ENCODE measurements around the gene SARDH.

SARDH gene

DNA sequence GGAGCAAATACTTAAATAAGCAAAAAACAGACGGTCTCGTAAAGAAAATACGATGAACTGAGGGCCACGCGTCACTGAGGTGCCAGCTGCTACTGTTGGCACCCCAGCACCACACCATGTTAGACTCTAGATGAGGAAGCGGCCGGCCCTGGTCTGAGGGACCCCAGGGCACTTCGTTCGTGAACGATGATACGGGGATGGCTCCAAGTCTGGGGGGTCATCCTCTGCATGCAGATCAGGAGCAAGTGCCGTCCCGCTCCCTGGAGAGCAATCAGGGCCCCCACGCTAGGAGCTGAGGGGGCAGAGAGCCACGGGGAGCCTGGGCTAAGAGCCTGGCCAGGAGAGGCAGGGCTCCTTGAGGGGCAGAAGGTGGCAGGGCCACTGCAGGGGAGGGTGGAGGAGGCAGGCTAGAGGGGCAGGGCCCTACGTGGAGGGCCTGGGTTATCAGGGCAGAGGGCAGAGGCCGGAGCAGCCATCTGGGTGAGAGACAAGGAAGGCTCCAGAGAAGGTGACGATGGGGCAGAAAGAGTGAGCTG, 24.1 kb downstream of the SARDH start:
- no peak for DNase-seq (ENCODE audit: low read depth)

DNA sequence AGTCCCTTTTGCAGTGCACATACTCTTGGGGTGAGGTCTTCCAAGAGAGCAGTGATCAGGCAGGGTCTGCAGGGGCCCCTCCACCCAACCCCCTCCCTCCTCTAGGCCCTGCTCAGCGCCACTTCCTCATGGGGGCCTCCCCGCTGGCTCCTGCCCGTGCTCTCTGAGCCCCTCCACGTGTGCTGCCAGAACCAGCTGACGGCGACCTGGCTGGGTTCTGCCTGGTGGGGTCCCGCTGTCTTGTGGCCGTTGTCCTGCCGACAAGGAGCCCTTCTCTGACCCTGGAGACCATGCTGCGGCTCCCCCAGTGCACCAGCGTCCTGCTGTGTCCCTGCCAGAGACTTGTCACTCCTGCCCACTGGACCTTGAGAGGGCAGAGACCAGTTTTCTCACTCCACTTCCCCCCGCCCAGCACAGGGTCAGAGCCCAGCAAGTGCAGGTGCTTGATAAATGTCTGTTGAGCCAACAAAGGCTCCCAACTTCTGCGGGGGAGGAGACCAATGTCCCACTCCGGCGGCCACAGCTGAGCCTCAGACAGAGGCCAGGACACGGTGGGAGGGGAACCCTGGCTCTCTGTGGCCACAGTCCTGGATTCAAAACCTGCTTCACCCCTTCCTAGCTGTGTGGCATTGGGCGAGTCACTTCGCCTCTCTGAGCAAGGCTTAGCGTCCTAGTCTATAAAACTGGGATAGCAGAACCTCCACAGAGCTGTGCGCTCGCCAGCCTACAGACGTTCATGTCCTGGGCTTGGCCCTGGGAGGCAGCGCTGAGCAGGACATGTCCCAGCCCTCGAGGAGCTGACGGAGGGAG, 24.8 kb downstream of the SARDH start:
- no peak for DNase-seq (ENCODE audit: low read depth)

DNA sequence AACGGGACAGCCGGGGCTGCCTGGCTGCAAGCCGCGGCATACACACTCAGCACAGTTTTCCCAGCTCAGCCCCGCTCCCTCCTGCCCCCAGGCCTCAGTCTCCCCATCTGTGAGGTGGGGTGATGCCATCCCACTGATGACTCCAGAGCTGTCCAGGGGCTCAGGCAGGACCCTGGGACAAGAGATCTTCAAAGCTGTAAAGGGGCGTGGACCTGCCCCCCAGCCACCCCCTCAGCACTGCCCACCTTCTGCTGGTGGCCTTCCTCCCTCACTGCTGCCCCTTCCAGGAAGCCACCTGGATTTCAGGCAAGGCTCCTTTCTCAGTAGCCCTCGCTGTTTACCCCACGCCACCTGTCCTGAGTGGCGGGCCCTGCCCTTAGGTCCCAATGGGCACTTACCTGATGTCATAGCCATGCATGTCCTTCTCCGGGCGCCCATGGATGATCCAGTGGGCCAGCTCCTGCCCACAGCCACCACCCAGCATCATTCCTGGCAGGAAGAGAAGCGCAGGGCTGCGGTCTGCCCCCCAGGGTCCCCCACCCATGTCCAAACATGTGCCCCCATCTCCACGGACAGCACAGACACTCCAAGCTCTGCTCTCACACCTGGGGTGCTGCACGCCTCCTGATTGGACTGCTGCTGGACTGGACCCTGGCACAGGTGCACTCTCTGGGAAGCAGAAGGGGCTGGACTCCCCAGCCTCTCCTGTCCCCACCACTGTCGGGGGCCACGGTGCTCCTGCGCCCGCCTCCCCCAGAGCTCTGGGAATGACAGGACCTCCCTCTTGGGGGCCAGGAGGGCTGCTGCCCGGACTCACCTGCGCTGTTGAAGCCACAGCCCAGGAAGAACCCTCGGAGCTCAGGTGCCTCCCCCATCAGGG, 25.7 kb downstream of the SARDH start:
- DNase-seq (ENCODE audit: low read depth) = no peak

DNA sequence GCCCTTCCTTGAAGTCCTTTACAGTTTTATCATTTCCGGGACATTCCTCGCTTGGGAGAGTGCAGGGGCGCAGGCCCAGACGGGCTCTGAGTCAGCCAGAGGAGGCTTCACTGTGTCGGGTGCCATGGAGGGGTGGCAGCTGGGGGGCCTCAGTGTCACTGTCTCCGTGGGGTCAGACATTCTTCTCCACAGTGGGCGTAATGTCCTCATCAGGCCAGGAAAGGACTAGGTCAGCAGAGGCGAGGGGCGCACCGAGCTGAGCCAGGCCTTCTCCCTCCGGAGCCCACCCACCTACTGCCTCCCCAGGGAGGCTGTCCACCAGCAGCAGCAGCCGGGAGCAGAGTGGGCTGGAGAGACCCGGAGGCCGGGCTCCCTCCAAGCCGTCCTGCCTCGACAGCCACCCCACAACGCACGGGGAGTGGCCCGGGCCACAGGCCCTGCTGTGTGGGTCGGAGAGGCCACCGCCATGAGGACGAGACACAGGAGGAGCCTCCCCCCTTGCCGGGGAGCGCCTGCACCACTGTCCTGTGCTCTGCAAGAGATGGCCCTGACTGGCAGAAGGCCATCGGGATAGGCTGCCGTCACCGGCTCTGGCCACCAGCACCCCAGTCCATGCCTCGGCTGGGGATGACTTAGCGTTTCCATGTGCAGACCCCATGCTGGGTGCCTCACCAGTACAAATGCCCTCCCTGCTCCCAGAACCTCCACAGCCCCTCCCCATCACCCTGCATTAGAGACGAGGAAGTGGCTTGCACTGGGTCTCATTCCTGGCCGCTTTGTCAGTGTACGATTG, 26.5 kb downstream of the SARDH start:
- no peak for DNase-seq (ENCODE audit: low read depth)

DNA sequence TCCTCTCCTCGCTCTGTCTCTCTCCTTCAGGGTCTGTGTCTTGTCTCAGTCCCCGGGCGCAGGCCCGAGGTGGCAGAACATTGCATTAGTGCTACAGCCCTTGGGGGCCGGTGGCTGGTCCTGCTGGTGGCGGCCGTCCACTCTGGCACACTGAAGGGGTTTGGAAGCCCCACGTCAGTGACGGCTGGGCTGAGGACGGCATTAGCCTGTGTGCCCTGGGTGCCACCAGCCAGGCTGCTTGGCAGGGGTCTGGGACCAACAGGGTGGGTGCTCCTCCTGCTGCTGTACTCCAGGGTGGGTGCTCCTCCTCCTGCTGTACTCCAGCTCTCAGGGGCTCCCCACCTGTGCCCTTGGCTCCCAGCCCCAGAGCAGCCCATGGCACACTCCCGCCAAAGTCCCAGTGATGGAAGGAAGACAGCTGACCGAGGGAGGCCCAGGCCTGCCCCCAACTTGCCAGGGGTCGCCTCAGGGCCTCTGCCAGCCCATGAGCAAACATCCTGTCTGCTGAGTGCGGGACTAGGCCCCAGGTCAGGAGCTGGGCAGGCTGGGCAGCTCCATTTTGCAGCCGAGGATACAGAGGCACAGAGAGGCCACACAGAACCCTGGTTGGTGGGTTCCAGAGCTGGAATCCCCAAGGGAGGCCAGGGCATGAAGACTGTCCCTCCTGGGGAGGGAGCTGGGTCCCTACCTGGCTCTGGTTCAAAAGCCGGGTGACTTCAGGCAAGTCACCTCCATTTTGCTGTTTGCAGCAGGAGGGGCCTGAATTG, 27.3 kb downstream of the SARDH start:
- no peak for DNase-seq (ENCODE audit: low read depth)

DNA sequence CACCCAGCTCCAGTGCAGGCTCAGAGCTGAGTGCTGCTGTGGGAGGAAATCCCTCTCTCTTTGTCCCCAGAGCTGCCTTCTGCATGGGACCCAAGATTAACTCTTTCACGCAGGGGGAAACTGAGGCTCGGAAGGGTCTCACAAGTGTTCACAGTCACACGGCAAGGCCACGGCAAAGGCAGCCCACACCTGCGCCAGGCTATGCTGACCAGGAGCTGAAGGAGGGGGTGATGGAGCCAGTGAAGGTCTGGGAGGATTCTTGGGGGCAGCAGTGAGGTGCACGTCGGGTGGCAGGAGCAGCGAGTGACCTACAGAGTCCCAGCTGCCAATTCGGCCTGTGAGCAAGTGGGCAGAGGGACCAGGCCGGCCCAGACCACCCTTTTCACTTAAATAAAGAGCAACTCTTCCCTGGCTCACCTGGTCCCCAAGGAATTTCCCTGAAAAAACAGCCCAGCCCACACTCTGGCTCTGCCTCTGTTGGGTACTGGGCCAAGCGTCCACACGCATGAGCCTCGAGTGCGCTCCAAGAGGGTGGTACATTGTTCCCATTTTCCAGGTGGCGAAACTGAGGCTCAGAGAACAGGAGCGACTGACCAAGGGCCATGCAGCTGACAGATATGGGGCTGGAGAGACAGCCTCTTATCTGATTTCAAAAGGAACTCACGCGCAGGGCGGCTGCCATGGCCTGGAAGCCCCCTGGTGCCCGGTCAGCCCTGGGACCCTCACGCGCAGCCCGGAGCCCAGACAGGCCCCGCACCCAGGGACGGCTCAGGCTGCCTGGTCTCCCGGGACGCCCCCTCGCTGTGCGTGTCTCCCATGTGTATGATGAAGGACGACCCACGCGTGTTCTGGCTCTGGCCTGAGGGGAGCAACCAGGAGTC, 28.2 kb downstream of the SARDH start:
- no peak for DNase-seq (ENCODE audit: low read depth)

DNA sequence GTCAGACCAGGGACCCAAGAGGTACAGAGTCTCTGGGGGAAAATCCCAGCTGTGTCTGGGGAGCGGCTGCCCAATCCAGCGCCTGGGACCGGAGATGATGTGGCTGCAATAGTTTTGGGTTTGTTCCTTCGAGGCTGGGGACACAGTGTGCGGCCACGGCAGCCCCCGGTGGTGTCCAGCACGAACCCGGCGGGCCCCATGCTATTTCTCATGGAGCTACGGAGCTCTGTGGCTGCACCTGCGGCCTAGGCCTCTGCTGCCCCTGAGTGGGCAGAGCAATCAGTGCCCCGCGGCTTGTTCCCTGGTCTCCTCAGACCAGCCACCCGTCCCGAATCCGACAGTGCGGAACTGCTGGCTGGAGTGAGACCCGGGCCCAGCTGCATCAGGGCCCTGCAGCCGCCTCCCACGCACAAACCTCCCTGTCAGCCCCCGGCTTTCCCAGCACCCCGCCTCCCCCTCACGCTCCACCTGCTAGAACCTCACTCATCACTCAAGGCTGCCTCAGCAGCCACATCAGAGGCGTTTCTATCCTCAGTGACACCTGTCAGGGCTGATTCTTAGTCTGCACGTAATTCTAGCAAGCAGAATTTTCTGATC, 29.0 kb downstream of the SARDH start:
- no peak for DNase-seq (ENCODE audit: low read depth)

DNA sequence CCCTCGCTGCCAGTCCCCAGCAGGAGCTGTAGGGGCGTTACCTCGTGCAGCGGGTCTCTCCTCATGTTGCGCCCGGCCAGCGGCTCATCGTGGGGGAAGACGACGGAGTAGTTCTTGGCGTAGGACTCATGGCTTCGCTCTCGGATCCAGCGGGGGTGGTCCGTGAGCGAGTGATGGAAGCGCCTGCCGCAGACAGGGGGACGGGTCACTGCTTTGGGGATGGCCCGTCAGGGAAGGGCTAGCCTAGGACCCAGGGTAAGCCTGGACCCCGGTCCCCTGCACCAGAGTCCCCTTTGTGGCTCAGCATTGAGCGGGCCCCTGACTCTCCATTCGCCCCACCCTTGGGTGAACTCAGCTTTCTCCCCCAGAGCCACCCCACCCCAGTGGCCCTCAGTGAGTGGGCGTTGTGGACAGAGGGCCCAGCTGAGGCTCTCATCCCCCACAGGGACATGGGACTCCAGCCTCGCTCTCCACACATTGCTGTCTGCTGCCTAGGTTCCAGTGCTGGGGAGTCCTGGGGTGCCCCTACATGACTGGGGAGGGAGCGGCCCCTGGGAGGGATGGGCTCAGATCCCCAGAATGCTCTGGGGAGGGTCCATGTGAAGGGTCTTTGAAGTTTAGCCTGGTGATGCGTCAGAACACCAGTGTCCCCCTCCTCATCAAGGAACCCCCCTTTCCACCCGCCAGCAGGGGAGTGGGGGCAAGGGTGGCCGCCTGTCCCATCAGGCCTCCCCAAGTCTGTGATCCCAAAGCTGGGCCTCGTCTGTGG, 29.7 kb downstream of the SARDH start:
- no peak for DNase-seq (ENCODE audit: low read depth)

DNA sequence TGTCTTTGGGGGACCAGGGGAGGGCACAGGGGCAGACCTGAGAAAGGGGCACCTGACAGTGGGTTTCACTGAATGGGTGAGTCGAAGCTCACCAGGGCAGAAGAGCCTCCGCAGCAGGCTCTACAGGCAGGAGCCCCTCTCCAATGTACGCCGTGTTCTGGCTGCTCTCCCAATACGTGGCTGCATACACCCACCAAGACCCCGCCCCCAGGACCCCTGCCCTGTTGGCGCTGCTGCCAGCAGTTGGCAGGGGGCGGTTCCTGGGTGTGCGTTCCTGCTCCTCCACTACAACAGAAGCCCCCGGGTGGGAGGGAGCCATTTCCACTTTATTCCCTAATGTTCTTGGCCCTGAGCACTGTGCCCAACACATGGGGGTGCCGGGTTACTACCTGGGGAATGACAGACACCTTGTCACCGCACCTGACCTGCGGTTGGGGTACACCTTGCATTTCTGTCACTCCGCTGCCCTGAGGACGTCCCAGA, 30.3 kb downstream of the SARDH start:
- no peak for DNase-seq (ENCODE audit: low read depth)

DNA sequence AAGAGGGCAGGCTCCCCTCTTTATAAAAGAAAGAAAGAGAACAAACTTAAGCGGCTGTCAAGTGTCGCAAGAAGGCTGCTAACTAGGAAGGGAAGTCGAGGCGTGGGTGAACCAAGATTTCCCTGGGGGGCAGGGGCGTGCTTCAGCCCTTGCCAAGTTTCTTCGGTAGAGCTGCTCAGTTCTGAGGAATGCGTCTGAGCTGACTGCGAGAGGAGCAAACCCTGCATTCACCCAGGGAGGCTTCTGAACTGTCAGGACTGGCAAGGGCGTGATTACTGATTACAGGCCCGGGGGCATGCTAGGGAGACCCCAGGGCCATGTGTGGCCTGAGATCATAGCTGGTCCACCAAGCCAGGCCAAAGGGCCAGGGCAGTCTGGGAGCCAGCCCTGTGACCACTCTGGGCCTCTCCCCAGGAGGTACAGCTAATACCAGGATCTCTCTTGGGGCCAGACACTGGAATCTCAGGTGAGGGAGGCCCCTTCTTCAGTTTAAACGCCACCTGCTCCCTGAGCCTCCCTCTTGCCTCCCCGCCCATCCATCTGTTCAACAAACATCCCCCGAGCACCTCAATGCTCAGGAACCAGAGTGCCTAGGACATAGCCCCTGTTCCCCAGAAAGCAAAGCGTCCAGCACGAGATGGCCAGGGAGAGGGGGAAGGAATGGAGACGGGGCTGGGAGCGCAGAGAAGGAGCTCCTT, 30.9 kb downstream of the SARDH start:
- DNase-seq (ENCODE audit: low read depth) = no peak

DNA sequence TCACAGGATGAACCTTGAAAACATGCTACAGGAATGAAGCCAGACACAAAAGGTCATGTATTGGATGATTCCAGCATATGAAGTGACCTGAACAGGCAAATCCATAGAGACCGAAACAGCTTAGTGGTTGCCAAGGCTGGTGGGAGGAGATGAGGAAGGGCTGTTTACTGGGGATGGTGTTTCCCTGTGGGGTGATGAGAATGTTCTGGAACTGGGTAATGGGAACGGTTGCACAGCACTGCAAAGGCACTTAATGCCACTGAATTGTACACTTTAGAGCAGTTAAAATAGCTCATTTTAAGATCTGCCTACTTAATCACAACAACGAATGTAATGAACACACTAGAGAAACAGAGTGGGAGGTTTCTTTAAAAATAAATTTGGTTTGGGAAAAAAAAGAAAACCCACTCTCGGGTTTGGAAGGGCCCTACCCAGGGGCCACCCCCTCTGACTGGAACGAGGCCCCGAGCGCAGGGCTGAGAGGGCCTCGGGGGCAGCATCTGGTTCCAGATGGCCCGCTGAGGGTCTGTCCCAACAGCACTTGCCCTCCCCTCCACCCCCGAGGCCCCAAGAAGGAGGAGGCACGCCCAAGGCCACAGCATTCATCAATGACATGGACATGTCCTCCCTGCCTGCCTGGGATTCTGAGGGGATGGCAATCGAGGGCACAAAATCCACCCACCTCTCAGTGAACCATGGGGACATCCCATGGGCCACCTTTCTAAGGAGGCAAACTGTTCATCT, 31.7 kb downstream of the SARDH start:
- no peak for DNase-seq (ENCODE audit: low read depth)

DNA sequence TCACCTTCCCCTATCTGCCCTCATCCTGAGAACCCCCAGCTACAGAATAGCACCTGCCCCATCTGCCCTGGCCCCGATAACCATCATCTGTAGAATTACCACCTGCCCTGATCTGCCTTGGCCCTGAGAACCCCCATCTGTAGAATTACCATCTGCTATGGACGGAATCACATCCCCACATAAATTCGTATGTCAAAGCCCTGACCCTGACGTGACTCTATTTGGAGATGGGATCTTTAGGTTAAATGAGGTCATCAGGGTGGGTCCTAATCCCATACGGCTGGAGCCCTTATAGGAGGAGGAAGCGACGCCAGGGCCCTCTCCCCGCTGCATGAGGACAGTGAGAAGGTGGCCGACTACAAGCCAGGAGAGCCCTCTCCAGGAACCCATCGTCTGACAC, 32.6 kb downstream of the SARDH start:
- DNase-seq (ENCODE audit: low read depth) = no peak

DNA sequence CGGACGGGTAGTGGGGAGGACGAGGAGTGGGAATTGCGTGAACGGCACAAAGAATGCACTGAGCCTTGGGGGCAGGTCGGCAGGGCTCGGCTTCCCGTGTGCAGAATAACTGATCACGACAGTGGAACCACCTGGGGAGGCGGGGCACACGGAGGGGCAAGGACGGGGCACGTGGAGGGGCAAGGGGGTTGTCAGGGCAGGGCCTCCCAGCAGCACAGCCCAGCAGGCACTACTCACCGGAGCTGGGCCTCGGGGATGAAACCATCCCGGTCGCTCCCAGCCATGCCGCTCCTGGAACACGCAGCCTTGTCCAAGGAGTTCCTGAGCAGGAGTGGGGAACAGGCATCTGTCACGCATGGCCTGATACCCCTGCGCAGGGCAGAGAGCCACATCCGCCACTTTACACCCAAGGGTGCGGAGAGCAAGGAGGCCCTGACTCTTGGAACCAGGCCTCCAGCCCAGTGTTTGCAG, 33.4 kb downstream of the SARDH start:
- no peak for DNase-seq (ENCODE audit: low read depth)

DNA sequence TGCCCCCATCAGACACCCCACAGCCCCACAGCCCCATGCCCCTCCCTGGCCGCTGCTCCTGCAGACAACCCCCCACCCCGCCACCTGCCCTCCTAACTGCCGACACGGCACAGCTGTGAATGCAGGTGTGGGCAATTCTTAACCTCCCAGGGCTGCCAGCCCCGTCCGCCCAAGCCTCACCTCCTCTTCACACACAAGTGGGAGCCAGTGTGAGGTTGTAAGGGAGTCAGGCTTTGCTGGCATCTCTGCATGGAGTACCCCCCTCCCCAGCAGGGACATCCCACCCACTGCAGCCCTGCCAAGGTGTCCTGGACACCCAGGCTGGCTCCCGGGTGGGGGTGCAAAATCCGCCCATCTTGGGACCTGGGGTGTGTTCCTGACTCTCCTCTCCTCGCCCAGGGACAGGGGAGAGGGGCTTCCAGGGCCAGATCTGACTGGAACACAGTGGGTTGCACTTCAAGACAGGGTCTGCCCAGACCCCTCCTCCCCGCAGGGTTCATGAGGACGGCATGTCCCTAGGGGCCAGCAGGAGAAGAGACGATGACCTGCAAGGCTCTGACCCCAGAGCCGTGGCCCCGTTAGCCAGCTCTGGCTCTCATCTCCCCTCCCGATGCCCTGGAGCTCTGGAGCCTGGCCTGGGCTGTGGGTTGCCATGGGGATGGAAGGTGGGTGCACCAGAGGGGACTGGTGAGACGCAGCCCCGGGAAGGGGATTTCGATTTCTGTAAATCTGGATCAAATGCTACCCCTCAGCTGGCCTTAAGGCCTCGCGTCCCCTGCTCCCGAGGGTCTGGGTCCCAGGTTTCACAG, 34.4 kb downstream of the SARDH start:
- no peak for DNase-seq (ENCODE audit: low read depth)

DNA sequence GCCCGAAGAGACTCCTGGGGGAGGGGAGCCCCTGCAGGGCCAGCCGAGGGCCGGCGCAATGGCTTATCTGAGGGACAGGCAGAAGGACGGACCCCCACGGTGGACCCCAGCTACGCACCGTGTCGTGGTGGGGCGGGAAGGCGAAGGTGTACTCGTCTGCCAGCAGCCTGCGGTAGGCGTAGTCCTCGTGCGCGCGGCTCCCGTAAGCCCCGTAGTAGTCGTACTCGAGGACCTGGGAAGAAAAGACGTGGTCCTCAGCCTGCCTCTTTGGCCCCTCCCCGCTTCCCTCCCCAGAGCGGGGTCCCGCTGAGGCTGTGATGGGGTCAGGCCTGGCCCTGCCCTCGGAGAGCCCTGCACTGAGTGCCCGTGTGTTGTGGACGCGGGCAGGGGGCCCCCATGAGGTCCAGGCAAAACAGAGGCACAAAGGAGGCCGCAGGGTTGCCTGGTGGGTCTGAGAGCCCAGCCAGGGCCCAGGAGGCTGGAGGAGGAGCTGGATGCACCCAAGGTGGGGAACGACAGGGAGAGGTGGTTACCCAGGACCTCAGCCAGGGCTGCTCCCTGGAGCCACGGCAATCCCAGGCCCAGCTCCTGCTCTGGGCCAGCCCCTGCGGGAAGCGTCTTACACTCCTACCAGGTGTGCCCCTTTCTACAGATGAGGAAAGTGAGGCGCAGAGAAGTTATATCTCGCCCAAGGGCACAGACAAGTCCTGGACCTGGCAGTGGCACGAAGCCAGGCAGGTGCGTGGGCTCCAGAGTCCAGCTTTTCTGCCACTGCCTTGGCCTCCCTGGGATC, 35.2 kb downstream of the SARDH start:
- no peak for DNase-seq (ENCODE audit: low read depth)
